H9 (cell line): ENCODE measurements around the gene QSOX2. TPM values are rescaled to one million over a fixed set of nuclear protein-coding genes. Genes with fewer than 3 reads are reported as not detected.

Experiments used
- DNase-seq: peaks from one replicate; pipeline ENCODE4 v3.0.0-alpha.2; 2017
- H2AFZ ChIP-seq: one replicate; pipeline ENCODE4 v1.6.1; 2013; ENCODE audit warnings: mild to moderate bottlenecking, low read length, control low read depth, moderate library complexity
- H2AK5ac ChIP-seq: 2 replicates; pipeline ENCODE4 v1.6.1; 2013; ENCODE audit warnings: low read length, control low read depth, mixed read lengths; ENCODE audit not compliant: insufficient read length
- H2BK120ac ChIP-seq: one replicate; pipeline ENCODE4 v1.6.1; 2013; ENCODE audit warnings: low read depth, mild to moderate bottlenecking, low read length, control low read depth, inconsistent platforms; ENCODE audit not compliant: poor library complexity, severe bottlenecking
- H2BK12ac ChIP-seq: 2 replicates; pipeline ENCODE4 v1.6.1; 2013; ENCODE audit warnings: low read length, control low read depth, mixed read lengths, low read depth; ENCODE audit not compliant: insufficient read length
- H2BK15ac ChIP-seq: 2 replicates; pipeline ENCODE4 v1.6.1; 2013; ENCODE audit warnings: low read depth, low read length, control low read depth
- H2BK20ac ChIP-seq: one replicate; pipeline ENCODE4 v1.6.1; 2013; ENCODE audit warnings: low read depth, mild to moderate bottlenecking, low read length, control low read depth, inconsistent platforms; ENCODE audit not compliant: poor library complexity, severe bottlenecking
- H2BK5ac ChIP-seq: 2 replicates; pipeline ENCODE4 v1.6.1; 2013; ENCODE audit warnings: low read length, control low read depth, mixed read lengths; ENCODE audit not compliant: insufficient read length
- H3K14ac ChIP-seq: 2 replicates; pipeline ENCODE4 v1.6.1; 2013; ENCODE audit warnings: low read length, control low read depth; ENCODE audit not compliant: insufficient read depth
- H3K18ac ChIP-seq: 2 replicates; pipeline ENCODE4 v1.6.1; 2013; ENCODE audit warnings: low read depth, mild to moderate bottlenecking, mixed read lengths, low read length, control low read depth; ENCODE audit not compliant: insufficient read length
- H3K23ac ChIP-seq: 2 replicates; pipeline ENCODE4 v1.6.1; 2013; ENCODE audit warnings: low read length, control low read depth, mixed read lengths, low read depth; ENCODE audit not compliant: insufficient read length
- H3K23me2 ChIP-seq: 2 replicates; pipeline ENCODE4 v1.6.1; 2013; ENCODE audit warnings: low read depth, mild to moderate bottlenecking, mixed read lengths, low read length, control low read depth; ENCODE audit not compliant: insufficient read length, poor library complexity, severe bottlenecking
- H3K27ac ChIP-seq: 2 replicates; pipeline ENCODE4 v1.5.1; 2013; ENCODE audit warnings: low read length, control low read depth, mixed read lengths, low read depth; ENCODE audit not compliant: insufficient read length
- H3K27me3 ChIP-seq: 2 replicates; pipeline ENCODE4 v1.6.1; 2013; ENCODE audit warnings: low read length, control low read depth, inconsistent platforms; ENCODE audit not compliant: insufficient read depth
- H3K4ac ChIP-seq: 2 replicates; pipeline ENCODE4 v1.6.1; 2013; ENCODE audit warnings: low read depth, mild to moderate bottlenecking, control low read depth, inconsistent platforms, low read length, moderate library complexity
- H3K4me1 ChIP-seq: 2 replicates; pipeline ENCODE4 v1.6.1; 2013; ENCODE audit warnings: low read length, control low read depth, inconsistent platforms; ENCODE audit not compliant: insufficient read depth
- H3K4me2 ChIP-seq: 2 replicates; pipeline ENCODE4 v1.6.1; 2013; ENCODE audit warnings: low read length, control low read depth, mixed read lengths; ENCODE audit not compliant: insufficient read length, insufficient read depth
- H3K56ac ChIP-seq: 2 replicates; pipeline ENCODE4 v1.6.1; 2013; ENCODE audit warnings: low read depth, mild to moderate bottlenecking, mixed read lengths, low read length, control low read depth; ENCODE audit not compliant: insufficient read length
- H3K79me1 ChIP-seq: 2 replicates; pipeline ENCODE4 v1.6.1; 2013; ENCODE audit warnings: low read depth, mild to moderate bottlenecking, moderate library complexity, low read length, control low read depth, inconsistent platforms; ENCODE audit not compliant: insufficient read depth, poor library complexity, severe bottlenecking
- H3K79me2 ChIP-seq: 2 replicates; pipeline ENCODE4 v1.6.1; 2013; ENCODE audit warnings: low read length, control low read depth, inconsistent platforms; ENCODE audit not compliant: insufficient read depth
- H3K9ac ChIP-seq: 2 replicates; pipeline ENCODE4 v1.6.1; 2013; ENCODE audit warnings: low read length, control low read depth, mixed read lengths; ENCODE audit not compliant: insufficient read length; ENCODE audit errors: extremely low read depth
- H3K9me3 ChIP-seq: one replicate; pipeline ENCODE4 v1.6.1; 2013; ENCODE audit warnings: low read depth, low read length, inconsistent platforms; ENCODE audit not compliant: control insufficient read depth
- H3T11ph ChIP-seq: one replicate; pipeline ENCODE4 v1.6.1; 2013; ENCODE audit warnings: mild to moderate bottlenecking, low read length, control low read depth, inconsistent platforms
- H4K20me1 ChIP-seq: one replicate; pipeline ENCODE4 v1.6.1; 2013; ENCODE audit not compliant: control insufficient read depth, insufficient read length, insufficient read depth
- H4K5ac ChIP-seq: 2 replicates; pipeline ENCODE4 v1.6.1; 2013; ENCODE audit warnings: low read depth, mild to moderate bottlenecking, mixed read lengths, low read length, control low read depth; ENCODE audit not compliant: insufficient read length
- H4K8ac ChIP-seq: replicated peaks from 2 replicates; pipeline ENCODE4 v1.6.1; 2013; ENCODE audit warnings: low read length, control low read depth, mixed read lengths, low read depth; ENCODE audit not compliant: insufficient read length
- H4K91ac ChIP-seq: 2 replicates; pipeline ENCODE4 v1.6.1; 2013; ENCODE audit warnings: low read depth, mild to moderate bottlenecking, moderate library complexity, mixed read lengths, low read length, control low read depth; ENCODE audit not compliant: insufficient read length
- H3K27ac Mint-ChIP-seq, 3 experiments: 2 replicates in 2 of 3; 3 replicates in 1 of 3; pipeline ENCODE4 v1.8.0; 2020 to 2021; ENCODE audit warnings: mixed read lengths in 3 of 3, mild to moderate bottlenecking in 1 of 3, moderate library complexity in 1 of 3
- H3K27me3 Mint-ChIP-seq: 2 replicates; pipeline ENCODE4 v1.8.0; 2021; ENCODE audit warnings: low read depth, mild to moderate bottlenecking, moderate library complexity, mixed read lengths
- H3K36me3 Mint-ChIP-seq, 3 experiments: 2 replicates in 2 of 3; 3 replicates in 1 of 3; pipeline ENCODE4 v1.8.0; 2020 to 2021; ENCODE audit warnings: low read depth in 3 of 3, mixed read lengths in 3 of 3; ENCODE audit not compliant: insufficient read depth in 1 of 3
- H3K4me1 Mint-ChIP-seq, 2 experiments: 2 replicates each; pipeline ENCODE4 v1.8.0; 2020; ENCODE audit warnings: mixed read lengths in 2 of 2
- H3K4me3 Mint-ChIP-seq, 2 experiments: 2 replicates in 1 of 2; 3 replicates in 1 of 2; pipeline ENCODE4 v1.8.0; 2020 to 2021; ENCODE audit warnings: mild to moderate bottlenecking in 2 of 2, mixed read lengths in 2 of 2, moderate library complexity in 1 of 2
- H3K9me3 Mint-ChIP-seq, 2 experiments: 2 replicates in 1 of 2; 3 replicates in 1 of 2; pipeline ENCODE4 v1.8.0; 2020; ENCODE audit warnings: mild to moderate bottlenecking in 2 of 2, mixed read lengths in 2 of 2, moderate library complexity in 1 of 2
- CTCF ChIP-seq: fragments of 200-600 bp; sonication (generic); conservative IDR thresholded peaks from 3 replicates; pipeline ENCODE4 v1.8.0; 2021; ENCODE audit warnings: antibody characterized with exemption, mild to moderate bottlenecking
- WGBS: extraction: QIAGEN DNeasy Blood & Tissue Kit; methylation state at CpG from one replicate; pipeline ENCODE4 v1.1.7; 2013; ENCODE audit warnings: missing lambda C conversion rate, low lambda C conversion rate, mixed read lengths; ENCODE audit not compliant: insufficient read length; ENCODE audit errors: extremely low coverage; 5-methylcytosine and 5-hydroxymethylcytosine counted together
- total RNA-seq: library from RNA; stranded (reverse); gene quantifications from 2 replicates; pipeline ENCODE4 v1.2.1, GENCODE V29; 2021

The QSOX2 gene
- total RNA-seq, 1 experiment from 2014 or later: 25.8 TPM

- no peaks in the 10 kb centered on the region for H3K27me3 ChIP-seq
- H3K4me1 ChIP-seq: no peaks in the 10 kb centered on the region
These were observed 10.6 kb upstream of the QSOX2 start for GRCh38 chr9:136255896-136256890.

More at GRCh38 chr9:136255896-136256890, 10.6 kb upstream of the QSOX2 start:
- no peak overlapping the region for H3K9ac ChIP-seq
- peak; percentile 41; the same call in 2 of the 3 replicates for TF ChIP-seq CTCF
- Mint-ChIP-seq H3K9me3 (no peaks in the 10 kb centered on the region), H3K36me3 (no peaks in the 10 kb centered on the region), H3K27me3 (no peaks in the 10 kb centered on the region; the same call in 1 of the 2 replicates), H3K4me1 (peaks cover 2 to 14% of the 10 kb centered on the region in 2 experiments; a peak in 3 of 4 replicates), H3K4me3 (no peak overlapping the region), H3K27ac (peak overlapping the region in 1 of 3 experiments; percentile 79; a peak in 1 of 7 replicates)
- no peak overlapping the region for H4K91ac ChIP-seq
- H3T11ph ChIP-seq: no peak overlapping the region
- no peak overlapping the region for H3K4me2 ChIP-seq
- no peak overlapping the region for H3K18ac ChIP-seq
- H2BK120ac ChIP-seq: no peak overlapping the region
- H3K56ac ChIP-seq: no peak overlapping the region
- no peak overlapping the region for H2BK12ac ChIP-seq
- H3K23me2 ChIP-seq: no peaks in the 10 kb centered on the region
- no peak overlapping the region for H2AK5ac ChIP-seq
- H3K23ac ChIP-seq: no peak overlapping the region
- H3K27ac ChIP-seq: no peak overlapping the region
- no peaks in the 10 kb centered on the region for H4K20me1 ChIP-seq
- H2BK15ac ChIP-seq: no peak overlapping the region
- no peak overlapping the region; the same call in 1 of the 2 replicates for H3K14ac ChIP-seq
- H3K9me3 ChIP-seq: no peaks in the 10 kb centered on the region
- H3K4ac ChIP-seq: no peak overlapping the region
- no peak overlapping the region for H2AFZ ChIP-seq
- no peak overlapping the region for H4K8ac ChIP-seq
- DNase-seq: no peak
- no peak overlapping the region for H4K5ac ChIP-seq
- H2BK5ac ChIP-seq: no peak overlapping the region
- H3K79me2 ChIP-seq: no peaks in the 10 kb centered on the region
- no CpG with 5 or more reads among the region's 28 CpGs for WGBS
- no peaks in the 10 kb centered on the region for H3K79me1 ChIP-seq
- no peak overlapping the region for H2BK20ac ChIP-seq
